Activated B cell treated with CpG ODN at 0.5 μM for 24 hours (primary cell): ENCODE data around the gene BEND7. TPM values are rescaled to one million over a fixed set of nuclear protein-coding genes. Genes with fewer than 3 reads are reported as not detected.

Experiments used
- ATAC-seq: fragments of 200-7000 bp; cut with Tn5 transposase; one replicate; pipeline ENCODE4 v1.10.0; 2021; ENCODE audit warnings: low read depth, mild to moderate bottlenecking, moderate library complexity
- CTCF ChIA-PET: fragments of 350-600 bp; sonication (Branson Sonifier 250); formaldehyde crosslinking; loops from one replicate; lab custom pipeline; 2021; ENCODE audit warnings: antibody characterized with exemption; lab: Charles Lee
- POLR2A ChIA-PET: fragments of 350-600 bp; sonication (Branson Sonifier 250); formaldehyde crosslinking; loops from one replicate; lab custom pipeline; 2021; ENCODE audit warnings: antibody characterized with exemption; lab: Charles Lee
- DNase-seq: peaks from one replicate; pipeline ENCODE4 v3.0.0; 2022
- H3K27ac Mint-ChIP-seq: one replicate; pipeline ENCODE4 v1.8.0; 2020; ENCODE audit warnings: mixed read lengths
- H3K27me3 Mint-ChIP-seq: one replicate; pipeline ENCODE4 v1.8.0; 2021; ENCODE audit warnings: mixed read lengths
- H3K36me3 Mint-ChIP-seq: one replicate; pipeline ENCODE4 v1.8.0; 2021; ENCODE audit warnings: low read depth, mixed read lengths
- H3K4me1 Mint-ChIP-seq: one replicate; pipeline ENCODE4 v1.8.0; 2021; ENCODE audit warnings: mixed read lengths
- H3K4me3 Mint-ChIP-seq: one replicate; pipeline ENCODE4 v1.8.0; 2020; ENCODE audit warnings: mild to moderate bottlenecking, mixed read lengths
- H3K9me3 Mint-ChIP-seq: one replicate; pipeline ENCODE4 v1.8.0; 2020; ENCODE audit warnings: mixed read lengths
- intact Hi-C: fragments of 100-400 bp; cut with micrococcal nuclease; formaldehyde crosslinking; loops from one replicate; pipeline ENCODE4 v1.15.1; 2024
- total RNA-seq: library from RNA; stranded (reverse); gene quantifications from 2 replicates; pipeline ENCODE4 v1.2.3, GENCODE V29; 2022
- TF ChIP-seq, protein P1 (sequence below): fragments of 200-600 bp; IDR thresholded peaks from one replicate; pipeline ENCODE4 v1.8.0; 2022; ENCODE audit warnings: antibody characterized with exemption, mild to moderate bottlenecking

BEND7 gene
- total RNA-seq, 1 donor from 2014 or later, result not detected

DNA sequence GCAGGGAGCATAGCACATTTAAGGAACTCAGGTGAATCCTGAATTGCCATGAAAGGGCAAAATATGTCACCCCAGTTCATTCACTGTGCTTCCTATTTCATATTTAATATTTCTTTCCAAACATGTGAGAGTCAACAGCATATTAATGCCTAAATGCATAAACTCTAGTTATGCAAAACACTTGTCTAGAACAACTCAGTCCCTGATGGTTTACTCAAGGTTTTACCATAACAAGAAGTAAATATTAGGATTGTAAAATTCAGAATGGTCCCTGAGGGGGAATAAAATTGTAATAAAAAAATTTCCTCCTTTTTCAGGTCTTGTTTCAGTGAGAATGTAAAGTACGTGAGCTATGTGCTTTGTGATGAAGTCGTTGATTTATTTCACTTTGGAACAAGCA lies 129.1 kb downstream of the BEND7 start:
- ATAC-seq (no peak), DNase-seq (no peak)
- no peak overlapping the region for H3K4me3 Mint-ChIP-seq
- peaks cover 2% of the 10 kb centered on the region for H3K9me3 Mint-ChIP-seq
- TF ChIP-seq, protein P1, sequence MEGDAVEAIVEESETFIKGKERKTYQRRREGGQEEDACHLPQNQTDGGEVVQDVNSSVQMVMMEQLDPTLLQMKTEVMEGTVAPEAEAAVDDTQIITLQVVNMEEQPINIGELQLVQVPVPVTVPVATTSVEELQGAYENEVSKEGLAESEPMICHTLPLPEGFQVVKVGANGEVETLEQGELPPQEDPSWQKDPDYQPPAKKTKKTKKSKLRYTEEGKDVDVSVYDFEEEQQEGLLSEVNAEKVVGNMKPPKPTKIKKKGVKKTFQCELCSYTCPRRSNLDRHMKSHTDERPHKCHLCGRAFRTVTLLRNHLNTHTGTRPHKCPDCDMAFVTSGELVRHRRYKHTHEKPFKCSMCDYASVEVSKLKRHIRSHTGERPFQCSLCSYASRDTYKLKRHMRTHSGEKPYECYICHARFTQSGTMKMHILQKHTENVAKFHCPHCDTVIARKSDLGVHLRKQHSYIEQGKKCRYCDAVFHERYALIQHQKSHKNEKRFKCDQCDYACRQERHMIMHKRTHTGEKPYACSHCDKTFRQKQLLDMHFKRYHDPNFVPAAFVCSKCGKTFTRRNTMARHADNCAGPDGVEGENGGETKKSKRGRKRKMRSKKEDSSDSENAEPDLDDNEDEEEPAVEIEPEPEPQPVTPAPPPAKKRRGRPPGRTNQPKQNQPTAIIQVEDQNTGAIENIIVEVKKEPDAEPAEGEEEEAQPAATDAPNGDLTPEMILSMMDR, result no peak
- no peaks in the 10 kb centered on the region for H3K4me1 Mint-ChIP-seq
- peaks cover 7% of the 10 kb centered on the region for H3K27me3 Mint-ChIP-seq
- ChIA-PET POLR2A (no interaction called here), CTCF (no interaction called here)
- intact Hi-C loops, result no loop called here
- no peak overlapping the region for H3K27ac Mint-ChIP-seq
- no peaks in the 10 kb centered on the region for H3K36me3 Mint-ChIP-seq

DNA sequence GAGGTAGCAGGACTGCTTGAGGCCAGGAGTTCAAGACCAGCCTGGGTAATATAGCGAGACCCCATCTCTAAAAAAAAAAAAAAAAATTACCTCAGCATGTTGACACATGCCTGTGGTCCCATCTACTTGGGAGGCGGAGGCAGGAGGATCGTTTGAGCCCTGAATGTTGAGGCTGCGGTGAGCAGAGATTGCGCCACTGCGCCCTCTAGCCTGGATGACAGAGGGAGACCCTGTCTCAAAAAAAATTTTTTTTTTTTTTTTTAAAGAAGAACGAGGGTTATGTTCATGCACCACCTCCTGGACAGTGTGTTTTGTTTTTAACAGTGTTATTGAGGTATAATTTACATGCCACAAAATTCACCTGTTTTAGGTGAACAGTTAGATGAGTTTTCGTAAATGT lies 129.6 kb downstream of the BEND7 start:
- CTCF ChIA-PET, result no interaction called here
- TF ChIP-seq, protein P1, result no peak
- POLR2A ChIA-PET, result no interaction called here
- Mint-ChIP-seq H3K27ac (no peak overlapping the region), H3K36me3 (no peaks in the 10 kb centered on the region), H3K4me3 (no peak overlapping the region), H3K9me3 (peaks cover 2% of the 10 kb centered on the region), H3K27me3 (peaks cover 12% of the 10 kb centered on the region), H3K4me1 (no peaks in the 10 kb centered on the region)
- ATAC-seq (no peak), DNase-seq (no peak)
- intact Hi-C loops, result no loop called here

DNA sequence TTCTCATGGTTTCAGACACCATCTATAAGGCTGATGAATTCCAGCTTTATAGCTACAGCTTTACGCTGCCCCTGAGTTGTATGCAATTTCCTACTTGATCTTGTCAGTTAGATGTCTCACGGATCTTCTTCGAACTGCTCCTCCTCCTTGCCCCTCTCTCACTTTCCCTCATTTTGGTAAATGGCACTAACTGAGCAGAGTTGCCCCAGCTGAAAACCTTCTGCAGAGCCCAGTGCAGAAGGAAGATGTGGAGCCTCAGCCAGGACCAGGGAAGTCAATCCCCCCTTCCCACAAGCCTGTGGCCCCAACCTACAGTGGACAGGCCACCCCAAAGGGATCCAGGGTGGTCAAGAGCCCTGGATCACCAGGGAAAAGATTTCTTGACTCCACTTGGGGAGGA lies 131.8 kb downstream of the BEND7 start:
- H3K36me3 Mint-ChIP-seq, result no peaks in the 10 kb centered on the region
- H3K4me3 Mint-ChIP-seq, result no peak overlapping the region
- intact Hi-C loops, result no loop called here
- TF ChIP-seq, protein P1, result no peak
- POLR2A ChIA-PET, result no interaction called here
- CTCF ChIA-PET, result no interaction called here
- no peak for ATAC-seq
- peaks cover 2% of the 10 kb centered on the region for H3K9me3 Mint-ChIP-seq
- DNase-seq, result no peak
- peaks cover 17% of the 10 kb centered on the region for H3K27me3 Mint-ChIP-seq
- H3K4me1 Mint-ChIP-seq, result no peaks in the 10 kb centered on the region
- H3K27ac Mint-ChIP-seq, result no peak overlapping the region

DNA sequence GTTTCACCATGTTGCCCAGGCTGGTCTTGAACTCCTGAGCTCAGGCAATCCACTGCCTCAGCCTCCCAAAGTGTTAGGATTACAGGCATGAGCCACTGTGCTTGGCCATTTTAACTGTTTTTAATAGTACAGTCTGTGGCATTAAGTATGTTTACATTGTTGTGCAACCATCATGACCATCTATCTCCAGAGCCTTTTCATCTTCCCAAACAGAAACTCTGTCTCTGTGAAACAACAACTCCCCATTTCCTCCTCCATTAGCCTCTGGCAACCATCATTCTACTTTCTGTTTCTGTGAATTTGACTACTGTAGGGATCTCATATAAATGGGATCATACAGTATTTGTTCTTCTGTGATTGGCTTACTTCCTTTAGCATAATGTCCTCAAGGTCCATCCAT lies 132.4 kb downstream of the BEND7 start:
- TF ChIP-seq, protein P1, result no peak
- peaks cover 4% of the 10 kb centered on the region for H3K4me1 Mint-ChIP-seq
- ChIA-PET POLR2A (no interaction called here), CTCF (no interaction called here)
- H3K27ac Mint-ChIP-seq, result no peak overlapping the region
- peaks cover 20% of the 10 kb centered on the region for H3K27me3 Mint-ChIP-seq
- no peak overlapping the region for H3K4me3 Mint-ChIP-seq
- no peak for ATAC-seq
- intact Hi-C loops, result no loop called here
- no peaks in the 10 kb centered on the region for H3K36me3 Mint-ChIP-seq
- DNase-seq, result no peak
- peaks cover 2% of the 10 kb centered on the region for H3K9me3 Mint-ChIP-seq

DNA sequence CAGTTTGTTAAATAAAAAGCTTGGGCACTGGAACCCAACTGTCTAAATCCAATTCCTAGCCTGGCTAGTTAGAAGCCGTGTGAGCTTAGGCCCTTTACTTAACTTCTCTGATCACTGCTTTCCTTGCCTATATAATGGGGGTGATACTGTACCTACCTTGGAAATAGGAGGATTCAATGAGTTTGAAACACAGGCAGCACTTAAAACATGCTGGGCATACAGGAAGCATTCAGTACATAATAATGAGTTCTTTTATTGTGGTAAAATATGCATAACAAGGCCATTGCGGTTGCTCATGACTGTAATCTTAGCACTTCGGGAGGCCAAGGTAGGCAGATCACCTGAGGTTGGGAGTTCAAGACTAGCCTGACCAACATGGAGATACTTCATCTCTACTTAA lies 133.3 kb downstream of the BEND7 start:
- ATAC-seq, result no peak
- no peak for DNase-seq
- CTCF ChIA-PET, result no interaction called here
- Mint-ChIP-seq H3K27me3 (peaks cover 16% of the 10 kb centered on the region), H3K36me3 (no peaks in the 10 kb centered on the region), H3K9me3 (peaks cover 2% of the 10 kb centered on the region), H3K27ac (no peak overlapping the region), H3K4me3 (no peak overlapping the region), H3K4me1 (peaks cover 10% of the 10 kb centered on the region)
- TF ChIP-seq, protein P1, result no peak
- POLR2A ChIA-PET, result no interaction called here
- intact Hi-C loops, result no loop called here
